AG09309 (cell line): ENCODE results near the gene WDR33.

ENCODE experiments used
- DNase-seq: peaks from one replicate; pipeline ENCODE4 v3.0.0-alpha.2; 2010; ENCODE audit warnings: low read depth
- H3K4me3 ChIP-seq: 2 replicates; pipeline ENCODE4 v1.5.1; 2011; ENCODE audit warnings: mild to moderate bottlenecking, low read depth, low read length, moderate library complexity; ENCODE audit not compliant: control insufficient read depth
- TF ChIP-seq, protein P1 (sequence below): IDR thresholded peaks from 2 replicates; pipeline ENCODE4 v1.5.1; 2011; ENCODE audit warnings: mild to moderate bottlenecking, low read depth, low read length, inconsistent platforms; ENCODE audit not compliant: insufficient read depth, control insufficient read depth; ENCODE audit errors: missing control alignments

WDR33 gene

DNA sequence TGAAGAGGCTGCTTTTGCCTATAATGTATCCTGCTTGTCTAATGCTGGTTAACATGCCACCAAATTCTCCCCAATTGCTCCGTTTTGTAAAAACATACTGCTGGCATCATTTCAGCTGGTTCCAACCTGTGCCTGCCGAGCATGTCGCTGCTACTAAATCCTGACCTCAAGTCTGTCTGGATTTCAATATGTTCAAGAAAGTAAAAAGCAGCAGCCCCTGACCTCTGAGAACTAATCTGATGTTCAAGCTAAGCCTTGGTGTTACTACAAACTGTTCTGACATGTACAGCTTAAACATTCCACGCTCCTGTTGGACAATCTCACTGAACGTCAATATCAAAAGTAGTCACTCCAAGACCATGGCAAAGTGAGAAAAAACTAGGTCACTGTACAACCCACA, 63.4 kb downstream of the WDR33 start:
- DNase-seq, result no peak
- TF ChIP-seq, protein P1, sequence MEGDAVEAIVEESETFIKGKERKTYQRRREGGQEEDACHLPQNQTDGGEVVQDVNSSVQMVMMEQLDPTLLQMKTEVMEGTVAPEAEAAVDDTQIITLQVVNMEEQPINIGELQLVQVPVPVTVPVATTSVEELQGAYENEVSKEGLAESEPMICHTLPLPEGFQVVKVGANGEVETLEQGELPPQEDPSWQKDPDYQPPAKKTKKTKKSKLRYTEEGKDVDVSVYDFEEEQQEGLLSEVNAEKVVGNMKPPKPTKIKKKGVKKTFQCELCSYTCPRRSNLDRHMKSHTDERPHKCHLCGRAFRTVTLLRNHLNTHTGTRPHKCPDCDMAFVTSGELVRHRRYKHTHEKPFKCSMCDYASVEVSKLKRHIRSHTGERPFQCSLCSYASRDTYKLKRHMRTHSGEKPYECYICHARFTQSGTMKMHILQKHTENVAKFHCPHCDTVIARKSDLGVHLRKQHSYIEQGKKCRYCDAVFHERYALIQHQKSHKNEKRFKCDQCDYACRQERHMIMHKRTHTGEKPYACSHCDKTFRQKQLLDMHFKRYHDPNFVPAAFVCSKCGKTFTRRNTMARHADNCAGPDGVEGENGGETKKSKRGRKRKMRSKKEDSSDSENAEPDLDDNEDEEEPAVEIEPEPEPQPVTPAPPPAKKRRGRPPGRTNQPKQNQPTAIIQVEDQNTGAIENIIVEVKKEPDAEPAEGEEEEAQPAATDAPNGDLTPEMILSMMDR, result no peak
- H3K4me3 ChIP-seq, result no peak overlapping the region

DNA sequence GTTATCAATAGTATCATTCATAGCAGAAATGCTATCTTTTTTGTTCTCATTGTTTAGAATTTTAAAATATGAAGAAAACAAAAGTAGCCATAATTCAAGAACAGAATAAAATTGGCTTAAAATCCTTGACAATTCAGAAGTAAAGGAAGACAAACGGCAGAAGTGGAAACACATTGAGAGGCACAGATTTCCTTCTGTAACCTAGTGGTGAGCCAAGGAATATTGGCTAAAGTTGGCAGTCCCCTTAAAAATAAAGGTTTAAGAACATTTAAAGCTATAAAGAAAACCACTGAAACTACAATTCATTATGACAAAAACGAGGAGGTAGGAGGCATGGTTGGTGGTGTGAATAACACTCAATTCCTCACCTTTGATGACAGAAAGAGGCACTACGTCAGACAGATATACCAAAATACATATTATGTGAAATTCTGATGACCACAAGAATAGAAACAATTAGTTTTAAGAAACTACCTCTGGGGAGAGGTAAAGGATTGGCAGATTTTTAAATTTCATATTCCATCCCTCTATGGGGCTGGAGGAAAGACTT, 67.4 kb downstream of the WDR33 start:
- DNase-seq, result no peak
- TF ChIP-seq, protein P1, result no peak

DNA sequence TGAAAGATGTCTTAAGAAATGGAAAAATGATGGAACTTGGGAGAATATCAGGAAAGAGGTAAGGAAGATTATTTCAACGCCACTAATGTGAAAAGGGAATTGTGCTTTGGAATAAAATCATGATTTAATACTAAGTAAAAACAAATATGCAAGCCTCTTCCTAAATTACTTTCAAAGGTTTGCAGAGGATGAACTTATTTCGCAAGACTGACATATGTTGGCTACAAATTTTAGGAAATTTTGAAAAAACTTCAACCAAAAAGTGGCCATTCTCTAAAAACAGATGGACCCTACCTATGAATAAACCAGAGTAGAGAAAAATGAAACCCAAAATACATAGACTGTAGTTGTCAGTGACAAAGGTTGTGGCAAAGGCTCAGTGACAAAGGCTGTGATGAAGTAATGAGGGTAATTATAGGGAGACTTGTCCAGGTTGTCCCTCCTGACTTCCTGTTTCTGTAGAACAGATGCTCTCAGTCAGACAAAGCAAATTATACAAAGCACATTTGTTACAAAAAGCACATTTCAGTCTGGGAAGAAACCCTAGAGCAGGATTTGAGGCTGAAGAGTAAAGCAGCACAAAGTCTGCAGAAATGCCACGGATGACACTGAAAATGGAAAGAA, 70.2 kb downstream of the WDR33 start:
- H3K4me3 ChIP-seq, result no peak overlapping the region
- DNase-seq, result no peak
- TF ChIP-seq, protein P1, result no peak

More for the DNA sequence above, 67.4 kb downstream of the WDR33 start:
- H3K4me3 ChIP-seq, result no peak overlapping the region

DNA sequence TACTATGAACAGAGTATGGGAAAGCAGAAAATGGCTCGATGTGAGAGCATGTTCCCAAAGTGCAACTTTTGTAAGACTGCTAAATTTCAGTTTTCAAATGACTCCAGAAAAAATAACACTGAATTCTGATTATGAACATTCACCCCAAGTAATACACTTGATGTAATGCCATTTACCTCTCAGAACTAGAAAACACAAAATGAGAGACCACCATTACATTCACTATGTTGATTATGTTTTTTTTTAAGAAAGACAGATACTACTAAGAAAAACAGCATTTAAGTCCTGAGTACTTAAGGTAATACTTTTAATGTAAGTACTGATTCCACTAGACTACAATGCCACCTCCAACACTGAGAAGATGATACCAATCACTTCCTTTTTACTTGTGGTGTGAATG, 71.2 kb downstream of the WDR33 start:
- TF ChIP-seq, protein P1, result no peak
- DNase-seq, result no peak
- H3K4me3 ChIP-seq, result no peak overlapping the region

DNA sequence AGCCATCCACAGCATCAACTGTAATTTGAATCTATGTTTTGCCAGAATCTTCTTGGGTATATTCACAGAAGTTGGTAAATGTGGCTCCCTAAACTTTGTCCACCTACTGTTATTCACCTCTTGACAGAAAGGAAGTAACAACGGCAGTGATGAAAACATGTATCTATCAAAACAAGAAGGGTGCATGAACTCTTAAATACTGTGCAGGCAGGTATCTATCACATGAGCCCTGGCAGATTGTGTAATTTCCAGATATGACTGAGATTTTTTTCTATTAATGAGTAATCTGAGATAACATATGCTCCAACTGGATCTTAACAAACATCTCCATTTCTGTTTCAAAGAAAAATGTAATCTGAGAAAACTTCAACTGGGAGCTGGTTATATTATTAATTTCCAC, 73.1 kb downstream of the WDR33 start:
- DNase-seq, result no peak
- H3K4me3 ChIP-seq, result no peak overlapping the region
- TF ChIP-seq, protein P1, result no peak

DNA sequence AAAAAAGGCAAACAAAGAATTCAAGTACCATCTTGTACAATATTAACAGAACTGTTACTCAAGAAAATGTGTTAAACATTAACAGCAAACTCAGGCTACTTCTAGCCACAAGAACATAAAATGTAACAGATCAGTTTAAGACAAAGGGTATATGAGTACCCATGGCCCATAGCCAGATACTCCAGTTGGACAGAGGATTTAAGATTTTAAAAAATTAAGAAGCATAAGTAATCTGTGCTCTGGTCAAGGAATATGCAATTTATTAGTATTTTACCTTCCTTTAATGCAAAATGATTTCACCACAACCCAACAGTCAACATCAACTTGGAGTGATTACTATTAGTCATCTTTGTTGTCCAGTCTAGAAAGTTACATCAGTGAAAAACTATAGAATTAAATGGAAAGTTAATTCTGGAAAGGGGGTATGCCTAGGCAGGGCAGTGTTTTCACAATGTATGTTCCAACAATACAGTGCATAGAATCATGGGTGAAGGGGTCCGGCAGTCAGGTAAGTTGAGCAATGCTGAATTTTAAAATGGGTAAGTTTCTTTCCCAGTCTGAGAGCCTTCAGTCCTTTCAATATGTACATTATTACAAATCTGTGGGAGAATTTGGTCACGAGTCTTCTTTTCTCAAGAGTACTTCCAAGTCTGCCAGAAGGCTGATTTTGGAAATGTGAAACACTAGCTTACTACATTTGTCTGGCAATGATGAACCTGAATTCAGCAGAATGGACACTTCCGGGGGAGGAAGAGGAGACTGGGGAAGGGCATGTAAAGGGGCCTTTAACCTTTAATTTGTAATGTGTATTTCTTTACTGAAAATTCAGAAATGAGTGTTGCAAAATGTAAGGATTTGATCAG, 75.2 kb downstream of the WDR33 start:
- no peak overlapping the region for H3K4me3 ChIP-seq
- DNase-seq, result no peak
- TF ChIP-seq, protein P1, result no peak
